Neural crest cell (in vitro differentiated cells): ENCODE data around the gene NSMCE1. TPM values are rescaled to one million over a fixed set of nuclear protein-coding genes. Genes with fewer than 3 reads are reported as not detected.

Source experiments
- DNase-seq: peaks from one replicate; pipeline ENCODE4 v3.0.0; 2021; ENCODE audit warnings: low read depth, mixed read lengths, low spot score
- H3K27ac Mint-ChIP-seq: one replicate; pipeline ENCODE4 v1.8.0; 2021; ENCODE audit warnings: mild to moderate bottlenecking, mixed read lengths; ENCODE audit not compliant: unreplicated experiment
- H3K27me3 Mint-ChIP-seq: 2 replicates; pipeline ENCODE4 v1.8.0; 2021; ENCODE audit warnings: low read depth, mild to moderate bottlenecking, mixed read lengths
- H3K36me3 Mint-ChIP-seq: 2 replicates; pipeline ENCODE4 v1.8.0; 2021; ENCODE audit warnings: low read depth, mild to moderate bottlenecking, mixed read lengths
- H3K4me1 Mint-ChIP-seq: 2 replicates; pipeline ENCODE4 v1.8.0; 2021; ENCODE audit warnings: mixed read lengths
- H3K4me3 Mint-ChIP-seq: one replicate; pipeline ENCODE4 v1.8.0; 2021; ENCODE audit warnings: mild to moderate bottlenecking, mixed read lengths
- H3K9me3 Mint-ChIP-seq: 2 replicates; pipeline ENCODE4 v1.8.0; 2021; ENCODE audit warnings: mixed read lengths
- total RNA-seq: library from RNA; stranded (reverse); gene quantifications from 2 replicates; pipeline ENCODE4 v1.2.1, GENCODE V29; 2021
- TF ChIP-seq, protein P1 (sequence below): fragments of 200-600 bp; sonication (generic); conservative IDR thresholded peaks from 2 replicates; pipeline ENCODE4 v1.5.0; 2021; ENCODE audit warnings: antibody characterized with exemption, mild to moderate bottlenecking

Gene NSMCE1
- total RNA-seq, 1 donor from 2014 or later: 30.4 TPM

DNA sequence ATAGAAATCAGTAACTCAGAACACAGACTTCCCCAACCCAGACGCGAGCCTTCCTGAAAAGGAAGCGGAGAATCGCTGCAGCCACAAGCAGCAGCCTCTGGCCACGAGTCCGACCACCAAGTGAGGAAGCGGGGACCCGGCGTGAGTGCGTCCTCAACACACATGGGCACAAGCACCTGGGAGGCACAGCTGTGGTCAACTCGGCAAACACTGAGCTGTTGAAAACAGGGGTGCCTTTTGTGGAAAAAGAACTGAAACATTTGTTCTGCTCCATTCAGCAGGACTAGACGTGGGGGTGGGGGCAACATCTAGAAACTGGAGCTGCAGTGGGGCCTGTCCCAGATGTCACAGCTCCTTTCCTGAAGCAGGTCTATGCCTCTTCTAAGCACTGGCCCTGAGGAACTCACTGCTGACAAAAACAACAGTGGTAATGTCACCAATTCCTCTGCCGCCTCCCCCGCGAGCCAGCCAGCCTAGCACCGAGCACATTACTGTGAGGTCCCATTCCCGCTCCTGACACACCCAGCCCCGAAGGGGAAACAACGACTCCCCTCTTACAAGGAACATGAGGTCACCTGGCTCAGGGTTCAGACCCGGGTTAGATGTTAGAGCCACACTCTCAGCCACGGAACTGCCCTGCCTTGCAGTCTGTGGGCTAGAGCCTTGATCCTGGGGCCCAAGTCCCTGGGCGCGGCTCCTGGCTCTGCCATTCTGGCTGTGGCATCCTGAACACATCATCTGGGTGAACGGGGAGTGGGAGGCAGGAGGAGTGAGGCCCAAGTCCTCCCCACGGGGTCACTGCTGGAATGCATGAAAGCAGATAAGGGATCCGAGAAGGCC, 36.3 kb downstream of the NSMCE1 start:
- Mint-ChIP-seq H3K4me3 (no peak overlapping the region), H3K9me3 (no peaks in the 10 kb centered on the region), H3K27me3 (no peaks in the 10 kb centered on the region), H3K4me1 (peaks cover 14% of the 10 kb centered on the region), H3K36me3 (no peaks in the 10 kb centered on the region), H3K27ac (no peak overlapping the region)
- no peak for DNase-seq
- TF ChIP-seq, protein P1, sequence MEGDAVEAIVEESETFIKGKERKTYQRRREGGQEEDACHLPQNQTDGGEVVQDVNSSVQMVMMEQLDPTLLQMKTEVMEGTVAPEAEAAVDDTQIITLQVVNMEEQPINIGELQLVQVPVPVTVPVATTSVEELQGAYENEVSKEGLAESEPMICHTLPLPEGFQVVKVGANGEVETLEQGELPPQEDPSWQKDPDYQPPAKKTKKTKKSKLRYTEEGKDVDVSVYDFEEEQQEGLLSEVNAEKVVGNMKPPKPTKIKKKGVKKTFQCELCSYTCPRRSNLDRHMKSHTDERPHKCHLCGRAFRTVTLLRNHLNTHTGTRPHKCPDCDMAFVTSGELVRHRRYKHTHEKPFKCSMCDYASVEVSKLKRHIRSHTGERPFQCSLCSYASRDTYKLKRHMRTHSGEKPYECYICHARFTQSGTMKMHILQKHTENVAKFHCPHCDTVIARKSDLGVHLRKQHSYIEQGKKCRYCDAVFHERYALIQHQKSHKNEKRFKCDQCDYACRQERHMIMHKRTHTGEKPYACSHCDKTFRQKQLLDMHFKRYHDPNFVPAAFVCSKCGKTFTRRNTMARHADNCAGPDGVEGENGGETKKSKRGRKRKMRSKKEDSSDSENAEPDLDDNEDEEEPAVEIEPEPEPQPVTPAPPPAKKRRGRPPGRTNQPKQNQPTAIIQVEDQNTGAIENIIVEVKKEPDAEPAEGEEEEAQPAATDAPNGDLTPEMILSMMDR: no peak

DNA sequence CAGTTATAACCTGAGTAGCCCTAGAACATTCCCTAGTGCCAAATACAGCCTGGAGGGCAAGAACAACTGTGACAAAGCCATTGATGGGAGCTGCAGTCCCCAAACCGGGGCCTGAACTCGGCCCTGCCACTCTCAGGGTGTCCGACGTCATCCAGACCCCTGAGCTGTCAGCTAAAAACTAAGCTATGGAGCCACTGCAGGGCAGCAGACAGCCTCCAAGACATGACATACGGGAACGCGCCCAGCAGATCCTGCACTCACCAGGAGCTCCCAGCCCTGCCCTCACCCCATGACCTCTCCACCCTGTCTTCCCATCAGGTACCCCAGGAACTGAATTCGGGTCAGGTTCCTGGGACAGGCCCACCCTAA, 36.9 kb downstream of the NSMCE1 start:
- Mint-ChIP-seq H3K27ac (no peak overlapping the region), H3K4me3 (no peak overlapping the region), H3K36me3 (no peaks in the 10 kb centered on the region), H3K4me1 (peaks cover 7% of the 10 kb centered on the region), H3K27me3 (no peaks in the 10 kb centered on the region), H3K9me3 (no peaks in the 10 kb centered on the region)
- TF ChIP-seq, protein P1: no peak
- DNase-seq: no peak

DNA sequence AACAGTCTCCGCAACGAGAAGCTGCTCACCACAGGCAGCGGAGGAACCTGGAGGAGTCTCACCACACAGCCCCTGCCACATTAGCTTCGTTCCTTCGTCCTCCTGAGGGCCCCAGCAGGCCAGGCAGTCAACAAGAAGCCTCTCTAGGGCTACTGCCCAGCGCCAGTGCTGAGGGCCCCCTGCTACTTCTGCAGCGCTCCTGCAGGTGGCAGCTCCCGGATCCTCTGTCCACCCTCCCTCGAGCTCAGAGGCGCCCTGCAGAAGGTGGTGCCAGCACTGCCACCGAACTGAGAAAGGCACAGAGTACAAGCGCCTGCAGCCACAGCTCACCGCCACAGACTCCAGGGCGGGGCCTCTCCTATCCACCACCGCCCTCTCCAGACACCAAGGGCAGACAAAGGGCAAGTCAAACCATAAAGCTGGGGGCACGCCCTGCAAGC, 38.0 kb downstream of the NSMCE1 start:
- TF ChIP-seq, protein P1: no peak
- Mint-ChIP-seq H3K4me3 (no peak overlapping the region), H3K36me3 (no peaks in the 10 kb centered on the region), H3K4me1 (peaks cover 6% of the 10 kb centered on the region), H3K27ac (no peak overlapping the region), H3K27me3 (no peaks in the 10 kb centered on the region), H3K9me3 (no peaks in the 10 kb centered on the region)
- DNase-seq: no peak

DNA sequence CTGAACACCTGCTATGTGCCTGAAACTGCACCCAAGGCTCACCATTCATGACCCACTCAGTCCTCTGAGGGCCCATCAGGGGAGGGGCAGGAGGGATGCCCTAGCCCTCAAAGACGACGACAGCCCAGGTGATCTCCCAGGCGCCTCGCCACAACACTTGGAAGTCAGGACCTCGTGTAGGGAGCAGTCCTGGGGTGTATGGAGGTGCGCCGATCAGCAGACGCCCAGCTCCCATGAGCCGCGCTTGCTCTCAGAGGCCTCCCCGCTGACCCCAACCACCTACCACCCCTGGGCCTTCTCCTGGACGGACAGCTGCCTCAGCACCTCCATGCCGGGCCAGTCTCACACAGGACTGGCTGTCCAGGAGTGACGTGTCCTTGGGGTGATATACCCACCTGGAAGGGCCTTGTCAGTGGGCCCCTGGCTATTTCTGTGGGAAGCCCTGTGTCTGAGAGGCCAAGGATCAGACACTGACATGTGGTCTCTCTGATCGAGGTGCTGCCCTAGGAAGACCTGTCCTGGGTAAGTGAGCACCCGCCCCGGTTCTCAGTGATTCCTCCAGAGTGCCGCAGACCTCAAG, 38.6 kb downstream of the NSMCE1 start:
- no peak overlapping the region for H3K27ac Mint-ChIP-seq
- H3K9me3 Mint-ChIP-seq: no peaks in the 10 kb centered on the region
- DNase-seq: no peak
- no peaks in the 10 kb centered on the region for H3K27me3 Mint-ChIP-seq
- H3K4me3 Mint-ChIP-seq: no peak overlapping the region
- H3K4me1 Mint-ChIP-seq: peaks cover 3% of the 10 kb centered on the region
- TF ChIP-seq, protein P1: no peak
- no peaks in the 10 kb centered on the region for H3K36me3 Mint-ChIP-seq

DNA sequence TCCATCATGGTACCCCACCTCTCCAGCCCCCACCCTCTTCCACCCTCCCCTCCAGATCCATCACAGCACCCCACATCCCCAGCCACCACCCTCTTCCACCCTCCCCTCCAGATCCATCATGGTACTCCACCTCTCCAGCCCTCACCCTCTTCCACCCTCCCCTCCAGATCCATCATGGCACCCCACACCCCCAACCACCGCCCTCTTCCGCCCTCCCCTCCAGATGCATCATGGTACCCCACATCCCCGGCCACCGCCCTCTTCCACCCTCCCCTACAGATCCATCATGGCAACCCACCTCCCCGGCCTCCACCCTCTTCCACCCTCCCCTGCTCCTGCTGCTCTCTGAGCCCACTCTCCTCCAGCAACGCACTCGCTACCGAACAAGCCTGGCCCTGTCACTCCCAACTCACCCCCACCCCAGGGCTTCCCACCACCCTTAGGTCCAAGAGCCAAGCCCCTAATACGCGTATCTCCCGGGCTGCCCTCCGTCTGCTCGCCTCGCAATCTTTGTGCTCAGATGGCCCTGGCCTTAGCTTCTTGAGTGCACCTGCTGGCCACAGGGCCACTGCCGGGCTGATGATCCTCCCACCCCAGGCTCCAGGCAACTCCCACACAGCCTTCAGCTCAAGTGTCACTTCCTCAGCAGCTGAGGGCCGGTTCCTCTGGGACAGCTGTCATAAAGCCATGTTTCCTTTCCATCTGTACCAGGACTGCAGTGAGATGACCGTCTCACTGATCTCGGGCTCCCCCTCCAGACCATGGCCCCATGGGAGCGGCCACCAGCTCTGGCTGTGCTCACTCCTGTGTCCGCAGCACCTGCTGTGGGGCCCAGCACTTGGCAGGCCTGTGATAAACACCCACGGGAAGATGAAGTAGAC, 39.7 kb downstream of the NSMCE1 start:
- TF ChIP-seq, protein P1: no peak
- Mint-ChIP-seq H3K27ac (no peak overlapping the region), H3K4me3 (no peak overlapping the region), H3K36me3 (no peaks in the 10 kb centered on the region), H3K9me3 (no peaks in the 10 kb centered on the region), H3K4me1 (no peaks in the 10 kb centered on the region), H3K27me3 (no peaks in the 10 kb centered on the region)
- DNase-seq: no peak
